Mucosa of stomach (tissue), 1 donor: Measurements from ENCODE around the gene EDARADD.
"Not testable (repeated sequence)": the region's sequence is repeated elsewhere in the genome, so short reads cannot be mapped to it uniquely, and the experiment has no call there.

ENCODE experiments used
- H3K27me3 ChIP-seq: one replicate; pipeline ENCODE4 v1.7.0; 2013; ENCODE audit warnings: mild to moderate bottlenecking, low read length; ENCODE audit not compliant: control insufficient read depth, insufficient read depth
- H3K36me3 ChIP-seq: one replicate; pipeline ENCODE4 v1.7.0; 2013; ENCODE audit warnings: low read length; ENCODE audit not compliant: control insufficient read depth, insufficient read depth
- H3K4me1 ChIP-seq: one replicate; pipeline ENCODE4 v1.7.0; 2013; ENCODE audit warnings: mild to moderate bottlenecking, low read length; ENCODE audit not compliant: control insufficient read depth, insufficient read depth
- H3K4me3 ChIP-seq: one replicate; pipeline ENCODE4 v1.7.0; 2013; ENCODE audit warnings: low read length
- H3K9ac ChIP-seq: one replicate; pipeline ENCODE4 v1.7.0; 2013; ENCODE audit warnings: mild to moderate bottlenecking, low read length, moderate library complexity
- H3K9me3 ChIP-seq: one replicate; pipeline ENCODE4 v1.7.0; 2013; ENCODE audit warnings: mild to moderate bottlenecking, low read length, moderate library complexity; ENCODE audit not compliant: control insufficient read depth
- donor health status: Pancreatic carcinoma.

Gene EDARADD

DNA sequence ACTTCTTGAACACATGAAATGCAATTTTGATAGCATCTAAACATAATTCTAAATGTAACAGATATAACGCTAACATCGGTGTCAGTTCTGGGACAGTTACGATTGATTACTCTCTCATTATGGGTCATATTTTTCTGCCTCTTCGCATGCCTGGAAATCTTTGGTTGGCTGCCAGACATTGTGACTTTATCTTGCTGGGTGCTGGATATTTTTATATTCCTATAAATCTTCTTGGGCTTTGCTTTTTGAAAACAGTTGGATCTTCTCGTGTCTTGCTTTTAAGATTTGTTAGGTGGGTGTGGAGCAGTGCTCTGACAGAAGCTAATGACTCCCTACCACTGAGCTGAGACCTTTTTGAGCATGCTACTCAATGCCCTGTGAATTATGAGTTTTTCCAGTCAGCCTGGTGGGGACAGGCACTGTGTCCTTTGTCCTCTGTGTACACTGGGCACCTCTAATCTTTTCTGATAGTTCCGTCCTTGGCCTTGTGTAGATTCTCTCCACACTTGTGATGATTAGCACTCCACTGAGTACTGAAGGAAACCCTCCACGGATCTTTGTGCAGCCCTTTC is 28.0 kb upstream of the EDARADD start:
- Histone ChIP-seq H3K9me3 (no peaks in the 10 kb centered on the region), H3K4me3 (no peak overlapping the region), H3K36me3 (no peaks in the 10 kb centered on the region), H3K9ac (no peak overlapping the region), H3K27me3 (no peaks in the 10 kb centered on the region), H3K4me1 (peaks cover 4% of the 10 kb centered on the region)

DNA sequence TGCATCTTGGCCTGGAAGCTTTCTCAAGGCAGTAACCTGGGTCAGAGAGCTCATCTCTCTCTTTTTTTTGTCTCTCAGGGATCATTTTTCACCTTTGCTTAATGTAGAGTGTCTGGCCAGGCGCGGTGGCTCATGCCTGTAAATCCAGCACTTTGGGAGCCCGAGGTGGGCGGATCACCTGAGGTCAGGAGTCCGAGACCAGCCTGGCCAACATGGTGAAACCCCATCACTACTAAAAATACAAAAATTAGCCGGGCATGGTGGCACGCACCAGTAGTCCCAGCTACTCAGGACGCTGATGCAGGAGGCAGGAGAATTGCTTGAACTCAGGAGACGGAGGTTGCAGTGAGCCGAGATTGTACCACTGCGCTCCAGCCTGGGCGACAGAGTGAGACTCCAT is 27.4 kb upstream of the EDARADD start:
- H3K27me3 ChIP-seq, H3K4me1 ChIP-seq, H3K36me3 ChIP-seq, H3K9me3 ChIP-seq, H3K4me3 ChIP-seq, H3K9ac ChIP-seq: not testable (repeated sequence)

DNA sequence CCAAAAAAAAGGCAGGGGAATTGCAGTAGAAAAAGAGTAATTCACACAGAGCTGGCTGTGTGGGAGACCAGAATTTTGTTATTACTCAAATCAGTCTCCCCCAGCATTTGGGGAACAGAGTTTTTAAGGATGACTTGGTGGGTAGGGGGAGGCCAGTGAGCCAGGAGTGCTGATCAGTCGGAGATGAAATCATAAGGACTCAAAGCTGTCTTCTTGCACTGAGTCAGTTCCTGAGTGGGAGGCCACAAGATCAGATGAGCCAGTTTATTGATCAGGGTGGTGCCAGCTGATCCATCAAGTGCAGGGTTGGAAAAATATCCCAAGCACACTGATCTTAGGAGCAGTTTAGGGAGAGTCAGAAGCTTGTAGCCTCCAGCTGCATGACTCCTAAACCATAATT is 23.7 kb upstream of the EDARADD start:
- Histone ChIP-seq H3K27me3 (no peaks in the 10 kb centered on the region), H3K9me3 (no peaks in the 10 kb centered on the region), H3K9ac (no peak overlapping the region), H3K36me3 (no peaks in the 10 kb centered on the region), H3K4me1 (peaks cover 4% of the 10 kb centered on the region), H3K4me3 (no peak overlapping the region)

DNA sequence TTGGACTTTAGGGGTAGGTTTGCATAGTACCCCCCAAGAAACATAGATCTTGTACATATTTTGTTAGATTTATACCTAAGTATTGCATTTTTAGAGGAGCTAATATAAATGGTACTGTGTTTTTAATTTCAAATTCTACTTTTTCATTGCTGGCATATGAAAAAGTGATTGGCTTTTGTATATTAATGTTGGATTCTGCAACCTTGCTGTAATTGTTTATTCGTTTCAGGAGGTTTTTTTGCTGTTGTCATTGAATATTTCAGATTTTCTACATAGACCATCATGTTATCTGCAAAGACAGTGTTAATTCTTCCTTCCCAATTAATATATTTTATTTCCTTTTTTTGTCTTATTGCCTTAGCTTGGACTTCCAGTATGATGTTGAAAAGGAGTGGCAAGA is 23.0 kb upstream of the EDARADD start:
- Histone ChIP-seq H3K9ac (no peak overlapping the region), H3K4me3 (no peak overlapping the region), H3K9me3 (no peaks in the 10 kb centered on the region), H3K4me1 (peaks cover 4% of the 10 kb centered on the region), H3K27me3 (no peaks in the 10 kb centered on the region), H3K36me3 (no peaks in the 10 kb centered on the region)

DNA sequence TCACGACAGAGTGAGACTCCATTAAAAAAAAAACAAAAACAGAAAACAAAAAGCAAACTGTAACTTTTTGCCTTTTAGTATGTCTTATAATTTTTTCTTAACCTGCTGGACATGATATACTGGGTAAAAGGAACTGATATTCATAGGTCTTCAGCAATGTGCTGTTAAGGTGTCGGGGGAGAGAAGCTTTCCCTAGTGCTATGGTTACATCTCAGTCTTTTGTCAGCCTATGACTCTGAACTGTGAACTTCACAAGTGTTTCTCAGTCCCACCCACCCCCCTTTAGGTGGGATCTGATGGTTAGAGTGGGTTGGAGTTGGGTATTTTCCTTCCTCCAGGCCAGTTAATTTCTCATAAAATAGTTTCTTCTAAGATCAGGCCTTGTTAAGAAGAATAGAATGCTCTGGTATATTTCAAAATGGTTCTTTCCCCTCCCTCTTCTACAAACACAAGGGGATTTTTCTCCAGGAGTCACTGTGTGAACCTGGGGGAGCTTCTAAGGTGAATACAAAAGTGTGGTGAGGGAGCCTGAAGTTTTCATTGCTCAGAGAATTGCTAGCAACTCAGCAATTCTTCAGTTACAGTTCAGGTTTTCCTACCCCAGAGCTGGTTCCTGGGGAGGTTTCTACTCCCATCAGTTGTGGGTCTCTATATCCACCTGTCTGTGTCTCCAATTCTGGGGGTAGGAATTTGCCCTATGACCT is 16.1 kb upstream of the EDARADD start:
- Histone ChIP-seq H3K27me3 (no peaks in the 10 kb centered on the region), H3K4me1 (no peaks in the 10 kb centered on the region), H3K4me3 (no peak overlapping the region), H3K9ac (no peak overlapping the region), H3K9me3 (no peaks in the 10 kb centered on the region), H3K36me3 (no peaks in the 10 kb centered on the region)

DNA sequence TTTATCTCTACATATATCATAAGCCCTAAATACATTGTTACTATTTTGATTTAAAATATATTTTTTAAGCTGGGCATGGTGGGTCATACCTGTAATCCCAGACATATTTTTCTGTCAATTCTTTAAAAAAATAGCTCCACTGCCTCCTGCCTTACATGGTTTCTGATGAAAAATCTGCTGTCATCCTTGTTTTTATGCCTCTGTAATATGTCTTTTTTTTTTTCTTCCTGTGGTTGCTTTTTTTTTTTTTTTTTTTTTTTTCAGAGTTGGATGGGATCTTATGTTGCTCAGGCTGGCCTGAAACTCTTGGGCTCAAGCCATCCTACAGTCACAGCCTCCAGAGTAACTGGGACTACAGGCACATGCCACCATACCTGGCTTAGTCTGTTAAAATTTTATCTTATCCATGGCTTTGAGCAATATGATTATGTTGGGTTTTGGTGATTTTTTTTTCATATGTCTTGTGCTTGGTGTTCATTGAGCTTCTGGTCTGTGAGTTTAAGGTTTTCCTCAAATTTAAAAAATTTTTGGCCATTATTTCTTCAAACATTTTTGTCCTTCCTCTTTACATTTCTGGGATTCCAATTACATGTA is 12.4 kb upstream of the EDARADD start:
- Histone ChIP-seq H3K27me3 (no peaks in the 10 kb centered on the region), H3K4me3 (no peak overlapping the region), H3K9me3 (no peaks in the 10 kb centered on the region), H3K9ac (no peak overlapping the region), H3K4me1 (no peaks in the 10 kb centered on the region), H3K36me3 (no peaks in the 10 kb centered on the region)

DNA sequence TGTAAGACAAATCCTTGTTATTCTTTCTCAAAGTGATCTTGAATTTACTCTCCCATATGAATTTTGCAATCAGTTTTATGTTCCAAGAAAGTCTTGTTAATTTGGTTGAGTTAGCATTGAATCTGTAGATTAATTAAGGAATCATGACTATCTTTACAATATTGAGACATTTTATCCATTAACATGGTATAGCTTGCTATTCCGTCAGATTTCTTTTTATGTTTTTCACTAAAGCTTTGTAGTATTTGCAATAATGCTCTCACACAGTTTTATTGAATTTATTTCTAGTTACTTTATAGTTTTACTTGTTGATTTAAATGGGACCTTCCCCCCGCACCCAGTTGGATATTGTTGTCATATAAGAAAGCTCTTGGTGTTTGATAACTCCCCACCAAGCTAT is 5.8 kb upstream of the EDARADD start:
- Histone ChIP-seq H3K9ac (no peak overlapping the region), H3K4me1 (peaks cover 5% of the 10 kb centered on the region), H3K36me3 (no peaks in the 10 kb centered on the region), H3K9me3 (no peaks in the 10 kb centered on the region), H3K4me3 (no peak overlapping the region), H3K27me3 (no peaks in the 10 kb centered on the region)

DNA sequence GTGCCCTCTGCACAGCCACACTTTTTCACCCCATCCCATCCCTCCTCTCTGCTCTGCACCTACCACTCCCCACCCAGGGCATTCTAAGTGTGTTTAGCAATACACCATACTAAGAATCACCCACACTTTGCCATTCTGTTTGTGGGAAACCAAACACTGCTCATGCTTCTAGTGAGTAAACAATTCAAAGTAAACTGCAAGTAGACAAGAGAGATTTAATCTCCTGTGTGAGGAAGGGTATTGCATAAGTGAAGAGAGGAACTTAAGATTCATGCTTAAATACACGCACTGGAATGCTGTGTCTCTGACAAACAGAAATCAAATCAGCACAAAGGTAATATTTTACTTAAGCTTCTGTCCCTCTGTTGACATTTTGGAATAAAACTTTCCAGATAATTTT is 4.8 kb upstream of the EDARADD start:
- Histone ChIP-seq H3K36me3 (no peaks in the 10 kb centered on the region), H3K4me1 (peaks cover 7% of the 10 kb centered on the region), H3K9me3 (no peaks in the 10 kb centered on the region), H3K27me3 (peaks cover 3% of the 10 kb centered on the region), H3K9ac (no peak overlapping the region), H3K4me3 (no peak overlapping the region)

DNA sequence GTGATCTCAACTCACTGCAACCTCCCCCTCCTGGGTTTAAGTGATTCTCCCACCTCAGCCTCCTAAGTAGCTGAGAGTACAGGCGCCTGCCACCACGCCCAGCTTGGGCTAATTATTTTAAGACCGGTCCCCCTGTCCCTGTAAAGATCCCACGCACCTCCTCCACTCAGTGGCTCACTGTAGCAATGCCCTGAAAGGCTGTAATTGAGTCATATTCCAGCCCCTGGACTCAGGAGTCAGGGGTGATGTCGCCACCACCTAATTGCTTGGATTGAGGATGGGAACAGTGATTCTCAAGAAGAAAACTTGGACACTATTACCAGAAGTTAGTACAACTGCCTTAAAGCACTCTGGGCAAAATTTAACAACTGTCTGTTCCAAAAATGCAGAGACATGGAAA is 3.1 kb upstream of the EDARADD start:
- Histone ChIP-seq H3K9me3 (no peaks in the 10 kb centered on the region), H3K27me3 (peaks cover 20% of the 10 kb centered on the region), H3K4me3 (no peak overlapping the region), H3K36me3 (no peaks in the 10 kb centered on the region), H3K9ac (no peak overlapping the region), H3K4me1 (peaks cover 13% of the 10 kb centered on the region)

DNA sequence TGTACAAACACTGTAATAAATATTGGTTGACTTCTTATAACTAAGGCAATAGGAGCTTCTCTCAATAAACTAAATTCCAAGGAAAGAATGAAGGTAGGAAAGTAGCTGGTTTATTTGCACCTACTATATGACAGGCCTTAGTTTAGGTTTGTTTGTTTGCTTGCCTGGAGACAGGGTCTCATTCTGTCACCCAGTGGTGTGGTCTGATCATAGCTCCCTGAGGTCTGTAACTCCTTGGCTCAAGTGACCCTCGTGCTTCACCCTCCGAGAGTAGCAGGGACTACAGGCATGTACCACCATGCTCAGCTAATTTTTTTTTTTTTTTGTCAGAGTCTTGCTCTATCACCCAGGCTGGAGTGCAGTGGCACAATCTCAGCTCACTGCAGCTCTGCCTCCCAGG is 1.9 kb upstream of the EDARADD start:
- peaks cover 30% of the 10 kb centered on the region for H3K27me3 ChIP-seq
- H3K9ac ChIP-seq, result no peak overlapping the region
- H3K36me3 ChIP-seq, result no peaks in the 10 kb centered on the region
- H3K9me3 ChIP-seq, result no peaks in the 10 kb centered on the region
- no peak overlapping the region for H3K4me3 ChIP-seq
- H3K4me1 ChIP-seq, result peaks cover 14% of the 10 kb centered on the region

DNA sequence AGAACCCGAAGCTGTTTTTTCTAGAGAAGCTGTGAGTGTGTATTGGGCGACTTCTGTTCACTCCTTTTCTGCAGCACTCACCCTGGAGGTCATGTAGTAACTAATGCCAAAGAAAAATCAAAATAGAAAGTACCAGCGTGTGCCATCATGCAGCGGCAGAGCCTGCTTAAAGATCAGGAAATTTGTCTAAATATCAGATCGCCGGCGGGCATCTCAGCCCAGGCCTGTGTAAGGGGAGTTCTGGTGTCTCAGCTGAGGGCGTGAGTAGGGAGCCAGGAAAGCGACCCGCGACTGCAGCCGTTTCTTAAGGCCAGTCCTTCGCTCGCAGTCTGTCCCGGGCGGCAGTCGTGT is 768 bp downstream of the EDARADD start:
- Histone ChIP-seq H3K4me1 (peaks cover 18% of the 10 kb centered on the region), H3K9ac (peak overlapping the region; percentile 66), H3K9me3 (no peaks in the 10 kb centered on the region), H3K4me3 (peak overlapping the region; percentile 46), H3K27me3 (peaks cover 33% of the 10 kb centered on the region), H3K36me3 (no peaks in the 10 kb centered on the region)

DNA sequence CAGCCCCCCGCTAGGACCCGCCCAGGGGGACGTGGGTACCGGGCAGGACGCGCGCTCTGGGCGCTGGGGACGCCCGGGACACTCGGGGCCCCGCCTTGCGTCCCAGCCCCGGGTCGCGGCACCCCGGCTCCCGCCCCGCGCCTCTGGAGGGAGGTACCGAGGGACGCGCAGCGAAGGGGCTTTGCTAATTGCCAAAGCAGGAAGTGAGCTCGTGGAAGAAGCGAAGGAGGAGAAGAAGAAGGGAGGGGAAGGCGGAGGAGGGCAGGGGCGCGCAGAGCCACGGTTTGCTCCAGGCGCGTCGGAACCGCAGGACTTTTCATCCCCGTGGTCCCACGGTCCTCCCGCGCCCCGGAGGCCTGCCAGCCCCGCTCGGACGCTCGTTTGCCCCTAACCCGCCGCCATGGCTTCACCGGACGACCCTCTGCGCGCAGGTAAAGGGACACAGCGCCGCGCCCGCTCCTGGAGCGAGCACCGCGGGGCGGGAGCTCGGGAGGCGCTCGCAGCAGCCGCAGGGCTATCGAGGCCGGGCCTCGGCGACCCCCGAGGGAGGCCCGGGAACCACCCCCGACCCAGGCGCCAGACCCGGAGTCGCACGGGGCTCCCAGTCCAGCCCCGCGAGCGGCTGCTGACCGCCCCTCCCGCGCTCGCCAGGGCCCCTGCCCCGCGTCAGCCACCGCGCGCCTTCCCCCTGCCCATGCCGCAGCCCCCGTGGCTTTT is 1.3 kb downstream of the EDARADD start:
- H3K27me3 ChIP-seq, result peaks cover 37% of the 10 kb centered on the region
- peaks cover 19% of the 10 kb centered on the region for H3K4me1 ChIP-seq
- no peaks in the 10 kb centered on the region for H3K36me3 ChIP-seq
- H3K9ac ChIP-seq, result peak overlapping the region; percentile 66
- no peaks in the 10 kb centered on the region for H3K9me3 ChIP-seq
- H3K4me3 ChIP-seq, result peak overlapping the region; percentile 46
